ENCODE data around the gene SMPD4. TPM values are rescaled to one million over a fixed set of nuclear protein-coding genes. Genes with fewer than 3 reads are reported as not detected.
"Not testable (repeated sequence)": the region's sequence is repeated elsewhere in the genome, so short reads cannot be mapped to it uniquely, and the experiment has no call there.

Gene SMPD4
- total RNA-seq, 1 experiment from 2014 or later, result 95.8 TPM

DNA sequence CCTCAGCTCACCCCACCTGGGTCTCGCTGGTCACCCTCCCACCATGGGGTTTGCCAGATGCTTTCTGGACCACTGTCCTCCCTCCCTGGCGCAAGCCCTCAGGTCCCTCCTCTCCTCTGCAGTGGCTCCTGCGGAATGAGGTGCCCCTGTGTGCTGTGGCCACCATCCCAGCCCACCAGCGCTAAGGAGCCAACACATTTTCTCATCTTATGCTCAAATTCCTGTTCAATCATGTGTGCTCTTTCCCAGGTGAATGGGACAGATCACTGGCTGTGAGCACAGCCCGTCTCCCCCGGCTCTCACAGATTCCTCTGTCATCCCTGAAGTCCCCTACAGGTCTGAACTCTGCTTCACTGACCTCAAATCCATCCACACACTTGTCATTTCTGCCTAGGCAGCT, 21.3 kb downstream of the SMPD4 start:
- ChIA-PET POLR2A (no interaction called here), CTCF (interaction anchor here (0.7 kb wide), 1 partner anchor 191 kb away, joined by 4 read pairs; no protein-coding TSS in a partner anchor)
- H3K36me3 Mint-ChIP-seq, result peaks cover 18% of the 10 kb centered on the region
- H3K27ac Mint-ChIP-seq, result no peak overlapping the region
- DNase-seq (ENCODE audit: low spot score) (no peak), ATAC-seq (no peak)
- H3K27me3 Mint-ChIP-seq (ENCODE audit: low read depth), result no peaks in the 10 kb centered on the region
- H3K9me3 Mint-ChIP-seq, result no peaks in the 10 kb centered on the region
- TF ChIP-seq, protein P1, sequence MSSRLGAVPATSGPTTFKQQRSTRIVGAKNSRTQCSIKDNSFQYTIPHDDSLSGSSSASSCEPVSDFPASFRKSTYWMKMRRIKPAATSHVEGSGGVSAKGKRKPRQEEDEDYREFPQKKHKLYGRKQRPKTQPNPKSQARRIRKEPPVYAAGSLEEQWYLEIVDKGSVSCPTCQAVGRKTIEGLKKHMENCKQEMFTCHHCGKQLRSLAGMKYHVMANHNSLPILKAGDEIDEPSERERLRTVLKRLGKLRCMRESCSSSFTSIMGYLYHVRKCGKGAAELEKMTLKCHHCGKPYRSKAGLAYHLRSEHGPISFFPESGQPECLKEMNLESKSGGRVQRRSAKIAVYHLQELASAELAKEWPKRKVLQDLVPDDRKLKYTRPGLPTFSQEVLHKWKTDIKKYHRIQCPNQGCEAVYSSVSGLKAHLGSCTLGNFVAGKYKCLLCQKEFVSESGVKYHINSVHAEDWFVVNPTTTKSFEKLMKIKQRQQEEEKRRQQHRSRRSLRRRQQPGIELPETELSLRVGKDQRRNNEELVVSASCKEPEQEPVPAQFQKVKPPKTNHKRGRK (CRISPR knock-in tag; IDR thresholded peaks at IDR 0.05; ENCODE audit: borderline replicate concordance), result no peak
- TF ChIP-seq ESRRA (CRISPR knock-in tag; IDR thresholded peaks at IDR 0.05; ENCODE audit: borderline replicate concordance) (no peak), EMX1 (CRISPR knock-in tag; IDR thresholded peaks at IDR 0.05) (no peak), SMAD3 (CRISPR knock-in tag; IDR thresholded peaks at IDR 0.05; ENCODE audit: borderline replicate concordance) (no peak), CREB1 (CRISPR knock-in tag; IDR thresholded peaks at IDR 0.05) (no peak), FOXJ3 (CRISPR knock-in tag; IDR thresholded peaks at IDR 0.05; ENCODE audit: borderline replicate concordance) (no peak), ATF1 (CRISPR knock-in tag; IDR thresholded peaks at IDR 0.05) (no peak), ZNF423 (CRISPR knock-in tag; IDR thresholded peaks at IDR 0.05) (no peak), MYBL2 (CRISPR knock-in tag; IDR thresholded peaks at IDR 0.05) (no peak), FOXK1 (CRISPR knock-in tag; IDR thresholded peaks at IDR 0.05) (no peak), CBFB (CRISPR knock-in tag; IDR thresholded peaks at IDR 0.05; ENCODE audit: low read depth) (no peak), HMGA2 (CRISPR knock-in tag; IDR thresholded peaks at IDR 0.05) (no peak), GRHL2 (CRISPR knock-in tag; IDR thresholded peaks at IDR 0.05; ENCODE audit: insufficient replicate concordance, severe bottlenecking) (no peak), TCF7 (CRISPR knock-in tag; IDR thresholded peaks at IDR 0.05; ENCODE audit: low read depth) (no peak), TEAD4 (CRISPR knock-in tag; IDR thresholded peaks at IDR 0.05) (no peak)
- TF ChIP-seq, protein P2, sequence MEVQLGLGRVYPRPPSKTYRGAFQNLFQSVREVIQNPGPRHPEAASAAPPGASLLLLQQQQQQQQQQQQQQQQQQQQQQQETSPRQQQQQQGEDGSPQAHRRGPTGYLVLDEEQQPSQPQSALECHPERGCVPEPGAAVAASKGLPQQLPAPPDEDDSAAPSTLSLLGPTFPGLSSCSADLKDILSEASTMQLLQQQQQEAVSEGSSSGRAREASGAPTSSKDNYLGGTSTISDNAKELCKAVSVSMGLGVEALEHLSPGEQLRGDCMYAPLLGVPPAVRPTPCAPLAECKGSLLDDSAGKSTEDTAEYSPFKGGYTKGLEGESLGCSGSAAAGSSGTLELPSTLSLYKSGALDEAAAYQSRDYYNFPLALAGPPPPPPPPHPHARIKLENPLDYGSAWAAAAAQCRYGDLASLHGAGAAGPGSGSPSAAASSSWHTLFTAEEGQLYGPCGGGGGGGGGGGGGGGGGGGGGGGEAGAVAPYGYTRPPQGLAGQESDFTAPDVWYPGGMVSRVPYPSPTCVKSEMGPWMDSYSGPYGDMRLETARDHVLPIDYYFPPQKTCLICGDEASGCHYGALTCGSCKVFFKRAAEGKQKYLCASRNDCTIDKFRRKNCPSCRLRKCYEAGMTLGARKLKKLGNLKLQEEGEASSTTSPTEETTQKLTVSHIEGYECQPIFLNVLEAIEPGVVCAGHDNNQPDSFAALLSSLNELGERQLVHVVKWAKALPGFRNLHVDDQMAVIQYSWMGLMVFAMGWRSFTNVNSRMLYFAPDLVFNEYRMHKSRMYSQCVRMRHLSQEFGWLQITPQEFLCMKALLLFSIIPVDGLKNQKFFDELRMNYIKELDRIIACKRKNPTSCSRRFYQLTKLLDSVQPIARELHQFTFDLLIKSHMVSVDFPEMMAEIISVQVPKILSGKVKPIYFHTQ (CRISPR knock-in tag; IDR thresholded peaks at IDR 0.05), result no peak
- no peak overlapping the region for H3K4me3 Mint-ChIP-seq
- peaks cover 3% of the 10 kb centered on the region for H3K4me1 Mint-ChIP-seq

DNA sequence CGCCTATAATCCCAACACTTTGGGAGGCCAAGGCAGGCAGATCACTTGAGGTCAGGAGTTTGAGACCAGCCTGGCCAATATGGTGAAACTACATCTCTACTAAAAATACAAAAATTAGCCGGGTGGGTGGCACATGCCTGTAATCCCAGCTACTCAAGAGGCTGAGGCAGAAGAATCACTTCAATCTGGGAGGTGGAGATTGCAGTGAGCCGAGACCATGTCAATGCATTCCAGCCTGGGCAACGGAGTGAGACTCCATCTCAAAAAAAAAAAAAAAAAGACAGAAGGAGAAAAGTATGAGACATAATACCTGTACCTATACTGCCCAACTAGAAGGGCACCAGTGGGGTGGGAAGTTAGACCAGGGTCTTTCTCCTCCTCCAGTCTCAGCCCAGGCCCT, 22.0 kb downstream of the SMPD4 start:
- CTCF ChIA-PET, result interaction anchor here (0.7 kb wide), 1 partner anchor 192 kb away, joined by 4 read pairs; no protein-coding TSS in a partner anchor
- peaks cover 13% of the 10 kb centered on the region for H3K36me3 Mint-ChIP-seq
- H3K27ac Mint-ChIP-seq; H3K4me1 Mint-ChIP-seq; DNase-seq (ENCODE audit: low spot score); H3K27me3 Mint-ChIP-seq (ENCODE audit: low read depth); H3K9me3 Mint-ChIP-seq; POLR2A ChIA-PET; H3K4me3 Mint-ChIP-seq; ATAC-seq: not testable (repeated sequence)

DNA sequence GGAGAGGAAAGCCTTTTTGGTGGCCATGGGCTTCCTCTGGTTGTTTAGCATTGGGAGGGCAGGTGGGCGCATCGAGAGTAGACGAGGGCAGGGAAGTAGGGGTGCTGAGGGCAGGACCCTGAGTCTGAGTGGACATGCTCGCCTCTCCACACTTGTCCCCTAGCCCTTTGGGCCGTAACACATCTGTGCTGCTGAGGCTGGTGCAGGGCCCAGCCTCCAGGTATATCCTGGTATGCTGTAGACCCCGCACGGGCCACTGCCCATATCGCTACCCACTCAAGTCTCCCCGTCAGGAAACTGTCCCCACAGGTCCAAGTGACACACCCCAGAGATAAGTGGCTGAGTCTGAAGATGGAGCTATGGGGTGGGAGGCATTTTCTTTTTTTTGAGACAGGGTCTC, 22.8 kb downstream of the SMPD4 start:
- DNase-seq (ENCODE audit: low spot score), result no peak
- Mint-ChIP-seq H3K36me3 (peaks cover 14% of the 10 kb centered on the region), H3K27ac (no peak overlapping the region), H3K4me1 (peaks cover 3% of the 10 kb centered on the region), H3K9me3 (no peaks in the 10 kb centered on the region), H3K27me3 (ENCODE audit: low read depth) (no peaks in the 10 kb centered on the region), H3K4me3 (no peak overlapping the region)
- ATAC-seq, result no peak
- ChIA-PET CTCF (no interaction called here), POLR2A (no interaction called here)
- TF ChIP-seq SMAD3 (CRISPR knock-in tag; IDR thresholded peaks at IDR 0.05; ENCODE audit: borderline replicate concordance) (no peak), ELF4 (CRISPR knock-in tag; IDR thresholded peaks at IDR 0.05; ENCODE audit: low read depth) (no peak)

DNA sequence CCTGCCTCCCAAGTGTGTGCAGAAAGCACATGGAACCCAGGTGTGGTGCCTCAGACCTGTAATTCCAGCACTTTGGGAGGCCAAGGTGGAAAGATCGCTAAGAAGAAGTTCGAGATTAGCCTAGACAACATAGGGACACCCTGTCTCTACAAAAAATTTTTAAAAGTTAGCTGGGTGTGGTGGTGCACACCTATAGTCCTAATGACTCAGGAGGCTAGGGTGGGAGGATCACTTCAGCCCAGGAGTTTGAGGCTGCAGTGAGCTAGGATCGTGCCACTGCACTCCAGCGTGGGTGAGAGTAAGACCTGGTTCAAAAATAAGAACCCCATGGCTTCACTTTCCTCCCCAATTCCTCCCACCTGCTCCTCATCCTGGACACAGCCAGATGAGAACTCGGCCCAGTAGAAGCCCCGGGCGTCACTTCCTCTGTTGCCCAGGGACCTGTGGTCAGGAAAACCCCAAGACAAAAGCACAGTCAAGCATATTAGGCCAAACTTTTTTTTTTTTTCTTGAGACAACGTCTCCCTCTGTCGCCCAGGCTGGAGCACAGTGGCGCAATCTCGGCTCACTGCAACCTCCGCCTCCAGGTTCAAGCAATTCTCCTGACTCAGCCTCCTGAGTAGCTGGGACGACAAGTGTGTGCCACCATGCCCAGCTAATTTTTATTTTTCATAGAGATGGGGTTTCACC, 23.4 kb downstream of the SMPD4 start:
- DNase-seq (ENCODE audit: low spot score); CTCF ChIA-PET; H3K27ac Mint-ChIP-seq; H3K4me3 Mint-ChIP-seq; H3K9me3 Mint-ChIP-seq; H3K27me3 Mint-ChIP-seq (ENCODE audit: low read depth); POLR2A ChIA-PET; H3K4me1 Mint-ChIP-seq; ATAC-seq: not testable (repeated sequence)
- H3K36me3 Mint-ChIP-seq, result peaks cover 18% of the 10 kb centered on the region

DNA sequence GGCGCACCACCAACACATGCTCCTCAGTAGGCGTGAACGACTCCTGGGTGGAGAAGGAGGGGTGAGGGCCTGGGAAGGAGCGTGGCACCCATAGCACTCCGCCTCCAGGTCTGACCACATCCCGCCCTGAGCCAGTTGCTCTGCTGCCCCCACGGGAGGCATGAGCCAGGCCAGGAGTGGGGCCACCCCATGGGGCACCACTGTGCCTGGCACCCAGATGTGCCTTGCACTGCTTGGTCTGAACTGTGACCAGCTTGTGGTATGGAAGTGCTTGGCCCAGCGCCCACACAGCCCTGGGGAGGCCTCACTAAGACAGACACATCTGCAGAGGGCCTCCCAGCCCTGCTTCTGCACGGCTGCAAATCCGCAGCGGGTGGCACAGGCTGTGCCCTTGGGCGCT, 24.0 kb downstream of the SMPD4 start:
- CTCF ChIA-PET; H3K4me3 Mint-ChIP-seq; H3K4me1 Mint-ChIP-seq; POLR2A ChIA-PET; ATAC-seq; H3K9me3 Mint-ChIP-seq; H3K27me3 Mint-ChIP-seq (ENCODE audit: low read depth); H3K27ac Mint-ChIP-seq; DNase-seq (ENCODE audit: low spot score): not testable (repeated sequence)
- H3K36me3 Mint-ChIP-seq, result peaks cover 19% of the 10 kb centered on the region

All from WTC11 (cell line).